TTC549 (cell line): ENCODE results near the gene EHMT1.

Experiments
- FAIRE-seq: peaks from 2 replicates; lab custom pipeline; 2012; peaks lifted over from hg19 to GRCh38; lab: Jason Lieb, UNC

The EHMT1 gene

GRCh38 chr9:137647096-137647714 is 28.4 kb downstream of the EHMT1 start:
- FAIRE-seq: no peak

DNA sequence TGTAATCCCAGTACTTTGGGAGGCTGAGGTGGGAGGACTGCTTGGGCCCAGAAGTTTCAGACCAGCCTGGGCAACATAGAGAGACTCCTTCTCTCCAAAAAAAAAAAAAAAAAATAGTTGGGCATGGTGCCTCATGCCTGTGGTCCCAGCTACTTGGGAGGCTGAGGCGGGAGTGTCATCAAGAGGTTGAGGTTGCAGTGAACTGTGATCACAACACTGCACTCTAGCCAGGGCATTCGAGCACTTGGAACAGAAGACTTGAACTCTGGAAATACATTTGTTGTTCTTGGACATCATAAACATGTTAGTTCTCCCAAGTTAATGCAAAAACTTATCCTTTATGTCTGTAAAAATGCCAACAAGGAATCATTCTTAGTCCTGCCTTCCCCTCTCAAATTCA is 29.6 kb downstream of the EHMT1 start:
- FAIRE-seq: no peak

DNA sequence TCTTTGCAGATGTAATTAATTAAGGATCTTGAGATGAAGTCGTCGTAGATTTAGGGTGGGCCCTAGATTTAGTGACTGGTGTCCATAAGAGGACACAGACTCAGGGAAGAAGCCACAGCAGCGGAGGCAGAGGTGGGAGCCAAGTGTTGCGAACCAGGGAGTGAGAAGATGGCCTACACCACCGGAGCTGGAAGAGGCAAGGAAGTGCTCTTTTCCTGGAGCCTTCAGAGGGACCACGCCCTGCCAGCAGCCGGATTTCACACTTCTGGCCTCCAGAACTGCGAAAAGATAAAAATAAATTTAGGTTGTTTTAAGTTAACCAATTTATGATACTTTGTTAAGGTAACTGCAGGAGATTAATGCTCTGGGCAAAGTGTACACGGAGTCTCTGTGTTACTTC is 30.7 kb downstream of the EHMT1 start:
- no peak for FAIRE-seq

DNA sequence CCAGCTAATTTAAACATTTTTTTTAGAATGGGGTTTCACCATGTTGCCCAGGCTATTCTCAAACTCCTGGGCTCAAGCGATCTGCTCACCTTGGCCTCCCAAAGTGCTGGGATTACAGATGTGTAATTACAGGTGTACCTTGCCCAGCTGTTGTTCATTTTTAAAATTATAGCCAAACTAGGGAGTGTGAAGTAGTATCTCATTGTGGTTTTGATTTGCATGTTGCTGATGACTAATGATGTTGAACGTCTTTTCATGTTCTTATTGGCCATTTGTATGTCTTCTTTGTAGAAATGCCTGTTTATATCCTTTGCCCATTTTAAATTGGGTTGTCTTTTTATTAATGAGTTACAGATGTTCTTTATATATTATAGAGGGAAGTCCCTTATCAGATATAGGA is 31.5 kb downstream of the EHMT1 start:
- FAIRE-seq: no peak

DNA sequence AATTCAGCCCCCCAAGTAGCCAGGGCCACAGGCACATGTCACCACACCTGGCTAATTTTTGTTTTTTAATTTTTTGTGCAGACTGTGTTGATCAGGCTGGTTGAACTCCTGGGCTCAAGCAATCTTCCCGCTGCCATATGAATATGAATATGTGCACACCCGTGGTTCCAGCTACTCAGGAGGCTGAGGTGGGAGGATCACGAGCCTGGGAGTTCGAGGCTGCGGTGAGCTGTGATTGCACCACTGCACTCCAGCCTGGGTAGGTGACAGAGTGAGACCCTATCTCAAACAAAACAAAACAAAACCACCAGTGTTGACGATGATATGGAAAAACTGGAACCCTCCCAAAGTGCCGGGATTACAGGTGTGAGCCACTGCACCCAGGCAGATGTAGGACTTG is 32.0 kb downstream of the EHMT1 start:
- no peak for FAIRE-seq

DNA sequence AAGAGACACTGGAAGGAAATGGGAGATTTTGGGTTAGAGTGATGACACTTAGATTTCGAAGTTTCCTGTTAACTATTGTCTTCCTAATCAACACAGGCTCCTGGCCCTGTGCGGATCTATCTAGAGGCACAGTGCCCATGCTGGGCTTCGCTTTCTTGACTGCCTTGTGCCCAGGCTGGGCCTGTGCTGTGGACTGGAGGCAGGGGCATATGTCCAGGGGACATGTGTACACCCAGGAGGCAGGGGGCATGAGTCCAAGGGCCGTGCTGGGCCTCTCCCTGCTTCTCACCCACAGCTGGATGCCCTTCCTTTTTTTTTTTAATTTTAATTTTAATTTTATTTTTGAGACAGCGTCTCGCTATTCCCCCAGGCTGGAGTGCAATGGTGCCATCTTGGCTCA is 37.6 kb downstream of the EHMT1 start:
- no peak for FAIRE-seq

GRCh38 chr9:137657606-137658005 is 38.8 kb downstream of the EHMT1 start:
- no peak for FAIRE-seq

DNA sequence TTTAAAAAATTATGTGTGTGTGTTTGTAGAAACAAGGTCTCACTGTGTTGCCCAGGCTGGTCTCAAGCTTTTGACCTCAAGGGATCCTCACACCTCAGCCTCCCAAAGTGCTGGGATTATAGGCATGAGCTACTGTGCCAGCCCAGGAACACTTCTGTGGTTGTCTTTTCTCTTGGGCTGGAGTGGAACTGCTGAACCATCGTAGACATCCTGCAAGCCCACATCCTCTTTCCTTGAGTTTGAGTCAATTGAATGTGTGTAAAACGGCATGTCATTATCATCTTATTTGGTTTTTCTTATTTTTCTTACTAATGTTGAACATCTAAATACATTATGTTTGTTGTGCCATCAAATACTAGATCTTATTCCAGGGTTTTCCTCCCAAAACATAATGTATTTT is 40.0 kb downstream of the EHMT1 start:
- no peak for FAIRE-seq

GRCh38 chr9:137660144-137660543 is 41.3 kb downstream of the EHMT1 start:
- no peak for FAIRE-seq

DNA sequence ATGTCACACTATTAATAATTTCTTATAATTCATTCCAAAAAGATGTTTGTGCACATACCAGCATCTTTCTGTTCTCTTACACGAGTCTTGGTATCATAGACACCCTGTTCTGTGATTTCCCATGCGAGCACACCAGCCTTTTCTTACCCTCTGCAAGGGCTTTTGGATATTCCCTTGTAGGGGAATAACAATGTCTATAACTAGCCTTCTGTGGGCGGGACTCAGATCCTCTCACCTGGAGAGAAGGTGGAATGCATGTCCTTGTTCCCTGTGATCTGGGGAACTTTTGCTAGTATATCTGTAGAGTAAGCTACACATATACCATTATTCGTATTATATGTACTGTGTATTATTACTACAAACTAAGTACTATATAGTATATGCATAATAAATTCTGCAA is 44.8 kb downstream of the EHMT1 start:
- no peak for FAIRE-seq

GRCh38 chr9:137664676-137665075 is 45.9 kb downstream of the EHMT1 start:
- FAIRE-seq: no peak

DNA sequence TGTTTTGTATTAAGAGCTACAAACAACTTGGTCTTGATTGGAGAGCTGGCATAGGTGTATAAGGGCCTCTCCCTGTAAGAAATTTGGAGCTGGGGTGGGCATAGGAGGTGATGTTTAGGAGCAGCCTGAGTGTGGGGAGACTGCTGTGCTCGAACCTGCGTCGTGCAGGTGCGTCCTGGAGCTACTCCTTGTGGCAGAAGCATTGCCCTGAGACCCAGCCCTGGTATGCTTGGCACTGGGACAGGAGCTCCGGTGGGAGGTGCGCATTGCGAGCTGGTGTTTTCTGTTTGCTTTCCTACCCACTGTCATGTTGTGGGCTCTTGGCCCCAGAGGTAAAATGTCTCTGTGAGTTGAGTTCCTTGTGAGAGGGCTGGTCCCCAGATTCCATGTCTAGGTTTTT is 46.4 kb downstream of the EHMT1 start:
- FAIRE-seq: no peak

DNA sequence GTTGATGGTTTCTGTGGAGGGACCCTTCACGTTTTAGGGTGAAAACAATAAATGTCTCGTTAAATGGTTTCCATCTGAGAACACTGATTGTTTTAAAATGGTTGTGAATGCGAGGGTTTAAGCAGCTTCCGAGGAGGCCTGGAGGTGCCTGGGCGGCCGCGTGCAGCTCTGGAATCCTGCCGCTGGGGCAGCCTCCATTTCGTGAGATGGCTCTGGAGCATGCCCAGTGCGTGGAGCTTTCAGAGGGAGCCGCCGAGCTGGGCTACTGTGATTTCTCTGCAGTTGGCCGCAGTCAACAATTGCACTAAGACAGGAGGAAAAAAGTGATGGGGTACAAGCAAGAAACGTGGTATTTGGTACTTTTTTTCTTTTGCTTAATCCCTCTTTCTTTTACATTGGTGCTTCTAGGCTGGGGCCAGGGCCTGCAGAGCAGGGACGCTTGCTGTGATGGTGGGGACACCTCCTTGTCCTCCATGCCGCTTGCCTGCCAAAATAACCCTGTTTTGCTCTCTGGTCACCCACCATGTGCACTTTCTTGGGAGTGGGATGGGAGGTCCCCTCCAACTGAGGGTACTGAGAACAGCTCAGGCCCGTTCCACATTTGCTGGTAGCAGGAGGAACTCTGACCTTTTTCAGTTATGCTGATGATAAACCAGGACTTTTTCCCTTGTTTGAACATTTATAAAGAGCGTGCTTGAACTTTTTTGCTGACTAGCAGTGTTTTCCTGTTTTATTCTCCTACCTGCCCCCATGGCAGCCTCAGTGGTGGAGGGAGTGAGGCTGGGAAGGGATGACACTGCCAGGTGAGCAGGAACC is 47.1 kb downstream of the EHMT1 start:
- FAIRE-seq: no peak

DNA sequence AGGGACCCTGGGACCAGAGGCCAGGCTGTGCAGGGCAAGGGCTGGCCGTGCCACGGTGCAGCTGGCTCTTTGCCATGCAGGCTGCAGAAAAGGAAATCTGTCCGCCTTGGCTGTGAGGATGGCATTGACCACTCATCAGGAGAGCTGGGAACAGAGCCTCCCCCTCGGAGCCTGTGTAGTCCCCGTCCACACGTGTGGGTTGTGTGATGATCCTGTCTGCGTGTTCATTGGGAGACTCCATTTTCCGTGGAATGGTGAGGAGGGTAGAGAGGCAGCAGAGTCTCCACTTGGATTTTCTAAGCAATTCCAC is 47.7 kb downstream of the EHMT1 start:
- no peak for FAIRE-seq

- FAIRE-seq: no peak
These were observed 48.3 kb downstream of the EHMT1 start for GRCh38 chr9:137666955-137667670.

GRCh38 chr9:137668203-137668602 is 49.4 kb downstream of the EHMT1 start:
- FAIRE-seq: no peak

GRCh38 chr9:137669261-137669672 is 50.5 kb downstream of the EHMT1 start:
- FAIRE-seq: no peak

DNA sequence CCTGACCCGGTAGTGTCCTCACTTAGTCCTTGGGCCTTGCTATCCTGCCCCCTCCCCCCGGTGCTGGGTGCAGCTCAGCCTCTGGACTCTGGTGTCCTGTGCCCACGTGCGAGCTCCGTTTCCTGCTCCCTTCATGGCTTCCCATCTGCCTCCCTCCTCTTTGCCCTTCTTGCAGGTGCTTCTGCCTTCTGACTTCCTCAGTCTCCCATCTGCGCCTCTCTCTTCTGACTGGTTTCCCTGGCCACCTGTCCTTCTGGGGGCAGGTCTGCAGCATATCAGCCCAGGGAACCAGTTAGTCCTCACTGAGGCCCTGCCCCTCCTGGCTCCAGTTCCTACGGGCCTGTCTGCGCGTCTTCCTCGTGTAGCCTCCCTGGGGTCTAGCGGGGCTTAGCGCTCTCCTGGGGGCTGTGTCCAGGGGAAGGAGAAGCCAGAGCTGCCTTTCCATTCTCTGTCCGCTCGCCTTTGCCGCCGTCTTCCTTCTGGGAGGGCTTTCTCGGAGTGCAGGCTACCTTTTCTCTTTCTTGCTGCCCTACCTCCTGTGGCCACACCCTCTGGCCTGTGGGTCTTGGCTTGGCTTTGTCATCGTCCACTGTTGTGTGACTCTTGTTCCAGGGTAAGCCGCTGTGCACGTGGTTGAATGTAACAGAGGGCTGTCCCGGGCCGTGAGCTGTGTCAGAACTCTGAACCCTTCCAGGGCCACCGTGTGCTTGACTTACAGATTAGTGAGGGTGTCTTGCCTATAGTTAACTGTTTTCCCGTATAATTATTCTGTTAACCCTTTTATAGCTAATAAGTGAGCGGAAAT is 51.8 kb downstream of the EHMT1 start:
- no peak for FAIRE-seq

- no peak for FAIRE-seq
These were observed 52.4 kb downstream of the EHMT1 start for GRCh38 chr9:137671196-137671538.

DNA sequence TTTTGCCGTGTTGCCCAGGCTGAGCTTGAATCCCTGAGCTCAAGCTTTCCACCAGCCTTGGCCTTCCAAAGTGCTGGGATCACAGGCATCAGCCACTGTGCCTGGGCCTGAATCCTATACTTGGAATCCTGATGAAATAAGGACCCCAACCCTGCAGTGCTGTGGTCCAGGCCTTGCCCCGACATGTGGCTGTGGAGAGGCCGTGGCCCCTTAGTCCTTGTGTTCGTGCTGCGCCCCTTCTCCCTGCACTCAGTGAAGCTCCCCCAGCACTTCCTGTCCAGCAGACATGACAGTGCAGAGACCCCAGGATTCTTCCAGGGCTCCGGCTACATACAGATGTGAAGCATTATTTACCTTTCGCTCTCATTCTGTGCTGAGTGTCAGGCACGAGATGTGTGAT is 52.9 kb downstream of the EHMT1 start:
- no peak for FAIRE-seq

- FAIRE-seq: no peak
These were observed 54.3 kb downstream of the EHMT1 start for GRCh38 chr9:137672907-137673791.

DNA sequence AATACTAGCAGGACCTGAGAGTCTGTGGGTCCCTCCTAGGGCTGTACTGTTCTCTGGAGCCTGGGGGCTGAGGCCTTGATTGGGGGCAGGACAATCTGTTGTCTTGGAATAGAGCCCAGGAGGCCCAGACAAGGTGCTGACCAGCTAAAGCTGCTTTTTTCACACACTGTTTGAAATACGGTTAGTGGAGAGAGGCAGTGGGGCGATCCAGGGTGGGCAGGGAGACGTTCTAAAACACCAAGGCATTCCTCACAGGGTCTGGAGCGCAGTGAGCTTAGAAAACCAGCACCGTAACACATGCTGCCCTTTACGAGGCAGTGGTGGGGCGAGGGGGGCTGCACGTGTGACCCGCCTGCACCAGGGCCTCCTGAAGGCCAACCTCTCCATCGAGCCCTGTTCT is 55.1 kb downstream of the EHMT1 start:
- FAIRE-seq: no peak
